ENCODE results near the gene PMM2. TPM values are rescaled to one million over a fixed set of nuclear protein-coding genes. Genes with fewer than 3 reads are reported as not detected.
"Not testable (repeated sequence)": the region's sequence is repeated elsewhere in the genome, so short reads cannot be mapped to it uniquely, and the experiment has no call there.

PMM2 gene
- total and polyA plus RNA-seq, 5 donors from 2014 or later, result 20.1 to 33.9 (median 20.4) TPM

DNA sequence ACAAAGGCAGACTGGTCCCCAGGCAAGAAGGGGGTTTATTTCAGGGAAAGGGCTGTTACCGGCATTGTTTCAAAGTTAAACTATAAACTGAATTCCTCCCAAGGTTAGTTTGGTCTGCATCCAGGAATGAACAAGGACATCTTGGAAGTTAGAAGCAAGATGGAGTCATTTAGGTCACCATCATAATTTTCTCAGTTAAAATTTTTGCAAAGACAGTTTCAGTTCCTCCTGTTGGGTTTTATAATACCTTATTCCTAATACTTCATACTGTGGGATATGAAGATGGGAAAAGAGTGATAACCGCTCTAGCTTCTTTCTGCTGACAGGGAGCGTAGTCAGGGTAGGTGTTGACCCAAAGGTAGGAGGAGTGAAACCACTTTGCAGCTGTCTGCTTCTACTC lies 24.8 kb downstream of the PMM2 start:
- Histone ChIP-seq H3K4me1 (ENCODE audit: control insufficient read depth, insufficient read depth, low read length, poor library complexity, severe bottlenecking) (peaks cover 2% of the 10 kb centered on the region), H3K9me3 (ENCODE audit: control insufficient read depth in 2 of 2, low read length in 2 of 2) (no peaks in the 10 kb centered on the region), H3K27ac (ENCODE audit: insufficient read depth, low read length, poor library complexity, severe bottlenecking) (no peak overlapping the region), H3K27me3 (ENCODE audit: control insufficient read depth, insufficient read depth, low read length) (no peaks in the 10 kb centered on the region), H3K36me3 (ENCODE audit: control insufficient read depth, insufficient read depth, low read length) (peaks cover 15% of the 10 kb centered on the region), H3K4me3 (ENCODE audit: low read depth, low read length) (no peak overlapping the region)
- peak overlapping the region in 1 of 3 donors; percentile 80 for H3K27ac Mint-ChIP-seq
- H3K27me3 Mint-ChIP-seq, result no peaks in the 10 kb centered on the region
- no peaks in the 10 kb centered on the region for H3K9me3 Mint-ChIP-seq
- peaks cover 24% of the 10 kb centered on the region for H3K36me3 Mint-ChIP-seq
- ATAC-seq (ENCODE audit: low read depth in 2 of 2), result no peak
- H3K4me1 Mint-ChIP-seq, result peaks cover 10 to 16% (median 13%) of the 10 kb centered on the region in 4 donors
- no peak overlapping the region for H3K4me3 Mint-ChIP-seq
- DNase-seq, result no peak

DNA sequence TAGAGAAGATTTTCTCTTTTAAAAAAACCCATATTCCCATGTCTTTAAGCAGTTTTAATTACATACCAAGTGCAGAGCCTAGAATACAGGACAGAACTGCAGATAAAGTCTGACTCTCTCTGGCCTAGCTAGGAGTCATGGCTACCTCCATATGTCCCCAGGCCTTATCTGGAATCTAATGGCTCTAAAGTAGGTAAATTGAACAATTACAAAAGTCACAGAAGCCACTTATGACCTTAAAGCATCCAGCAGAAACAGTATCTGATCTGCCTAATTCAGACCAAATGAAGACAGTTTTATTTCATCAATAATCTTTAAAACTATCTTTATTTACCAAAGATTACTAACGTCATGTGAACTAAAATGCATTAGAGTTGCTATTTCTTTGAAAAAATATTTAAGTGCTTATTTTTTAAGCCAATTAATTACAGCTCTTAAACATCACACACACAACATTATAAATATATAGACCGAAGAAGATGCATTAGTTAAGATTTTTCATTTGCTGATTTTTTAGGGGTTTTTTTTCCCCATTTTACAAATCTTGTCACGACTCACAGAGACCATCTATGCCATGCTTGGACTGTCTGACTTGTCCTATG lies 28.7 kb downstream of the PMM2 start:
- H3K36me3 ChIP-seq (ENCODE audit: control insufficient read depth, insufficient read depth, low read length), result peaks cover 12% of the 10 kb centered on the region
- Mint-ChIP-seq H3K27ac (no peak overlapping the region), H3K36me3 (peaks cover 28% of the 10 kb centered on the region), H3K9me3 (no peaks in the 10 kb centered on the region), H3K4me3 (no peak overlapping the region), H3K27me3 (no peaks in the 10 kb centered on the region), H3K4me1 (peaks cover 9 to 10% (median 9%) of the 10 kb centered on the region in 4 donors)
- no peaks in the 10 kb centered on the region for H3K4me1 ChIP-seq (ENCODE audit: control insufficient read depth, insufficient read depth, low read length, poor library complexity, severe bottlenecking)
- DNase-seq, result no peak
- H3K27me3 ChIP-seq (ENCODE audit: control insufficient read depth, insufficient read depth, low read length), result no peaks in the 10 kb centered on the region
- no peak overlapping the region for H3K4me3 ChIP-seq (ENCODE audit: low read depth, low read length)
- no peak overlapping the region for H3K27ac ChIP-seq (ENCODE audit: insufficient read depth, low read length, poor library complexity, severe bottlenecking)
- ATAC-seq (ENCODE audit: low read depth in 2 of 2), result no peak
- no peaks in the 10 kb centered on the region for H3K9me3 ChIP-seq (ENCODE audit: control insufficient read depth in 2 of 2, low read length in 2 of 2)

GRCh38 chr16:8828541-8829165 lies 31.0 kb downstream of the PMM2 start:
- H3K4me1 ChIP-seq (ENCODE audit: control insufficient read depth, insufficient read depth, low read length, poor library complexity, severe bottlenecking), result no peaks in the 10 kb centered on the region
- H3K27me3 Mint-ChIP-seq, result no peaks in the 10 kb centered on the region
- no peaks in the 10 kb centered on the region for H3K9me3 ChIP-seq (ENCODE audit: control insufficient read depth in 2 of 2, low read length in 2 of 2)
- no peaks in the 10 kb centered on the region for H3K9me3 Mint-ChIP-seq
- no peak overlapping the region for H3K4me3 Mint-ChIP-seq
- peak overlapping the region in 1 of 3 donors; percentile 17 for H3K27ac Mint-ChIP-seq
- peaks cover 26% of the 10 kb centered on the region for H3K36me3 Mint-ChIP-seq
- H3K4me1 Mint-ChIP-seq, result peaks cover 5 to 12% (median 12%) of the 10 kb centered on the region in 4 donors
- DNase-seq (no peak), ATAC-seq (ENCODE audit: low read depth in 2 of 2) (no peak)
- no peaks in the 10 kb centered on the region for H3K27me3 ChIP-seq (ENCODE audit: control insufficient read depth, insufficient read depth, low read length)
- H3K27ac ChIP-seq (ENCODE audit: insufficient read depth, low read length, poor library complexity, severe bottlenecking), result no peak overlapping the region
- peaks cover 9% of the 10 kb centered on the region for H3K36me3 ChIP-seq (ENCODE audit: control insufficient read depth, insufficient read depth, low read length)
- H3K4me3 ChIP-seq (ENCODE audit: low read depth, low read length), result no peak overlapping the region

GRCh38 chr16:8831450-8831849 lies 33.8 kb downstream of the PMM2 start:
- no peak overlapping the region for H3K4me3 Mint-ChIP-seq
- H3K4me1 ChIP-seq (ENCODE audit: control insufficient read depth, insufficient read depth, low read length, poor library complexity, severe bottlenecking), result no peaks in the 10 kb centered on the region
- no peaks in the 10 kb centered on the region for H3K27me3 ChIP-seq (ENCODE audit: control insufficient read depth, insufficient read depth, low read length)
- no peak overlapping the region for H3K4me3 ChIP-seq (ENCODE audit: low read depth, low read length)
- peaks cover under 1 to 15% (median 10%) of the 10 kb centered on the region in 4 donors for H3K4me1 Mint-ChIP-seq
- H3K36me3 ChIP-seq (ENCODE audit: control insufficient read depth, insufficient read depth, low read length), result peaks cover 9% of the 10 kb centered on the region
- peak overlapping the region in 1 of 3 donors; percentile 47 for H3K27ac Mint-ChIP-seq
- peaks cover 22% of the 10 kb centered on the region for H3K36me3 Mint-ChIP-seq
- ATAC-seq (ENCODE audit: low read depth in 2 of 2) (no peak), DNase-seq (no peak)
- no peaks in the 10 kb centered on the region for H3K27me3 Mint-ChIP-seq
- no peaks in the 10 kb centered on the region for H3K9me3 Mint-ChIP-seq
- H3K9me3 ChIP-seq (ENCODE audit: control insufficient read depth in 2 of 2, low read length in 2 of 2), result no peaks in the 10 kb centered on the region
- H3K27ac ChIP-seq (ENCODE audit: insufficient read depth, low read length, poor library complexity, severe bottlenecking), result no peak overlapping the region

- ATAC-seq (ENCODE audit: low read depth in 2 of 2), result no peak
- no peaks in the 10 kb centered on the region for H3K4me1 ChIP-seq (ENCODE audit: control insufficient read depth, insufficient read depth, low read length, poor library complexity, severe bottlenecking)
- H3K4me1 Mint-ChIP-seq, result peaks cover 0 to 14% (median 9%) of the 10 kb centered on the region in 4 donors
- H3K4me3 Mint-ChIP-seq, result no peak overlapping the region
- H3K9me3 Mint-ChIP-seq, result no peaks in the 10 kb centered on the region
- no peaks in the 10 kb centered on the region for H3K9me3 ChIP-seq (ENCODE audit: control insufficient read depth in 2 of 2, low read length in 2 of 2)
- no peaks in the 10 kb centered on the region for H3K27me3 ChIP-seq (ENCODE audit: control insufficient read depth, insufficient read depth, low read length)
- H3K27me3 Mint-ChIP-seq, result no peaks in the 10 kb centered on the region
- peak overlapping the region in 1 of 3 donors; percentile 52 for H3K27ac Mint-ChIP-seq
- no peak overlapping the region for H3K27ac ChIP-seq (ENCODE audit: insufficient read depth, low read length, poor library complexity, severe bottlenecking)
- no peak overlapping the region for H3K4me3 ChIP-seq (ENCODE audit: low read depth, low read length)
- H3K36me3 ChIP-seq (ENCODE audit: control insufficient read depth, insufficient read depth, low read length), result peaks cover 9% of the 10 kb centered on the region
- peaks cover 22% of the 10 kb centered on the region for H3K36me3 Mint-ChIP-seq
- DNase-seq, result no peak
Observed at GRCh38 chr16:8831871-8832716, 34.5 kb downstream of the PMM2 start.

DNA sequence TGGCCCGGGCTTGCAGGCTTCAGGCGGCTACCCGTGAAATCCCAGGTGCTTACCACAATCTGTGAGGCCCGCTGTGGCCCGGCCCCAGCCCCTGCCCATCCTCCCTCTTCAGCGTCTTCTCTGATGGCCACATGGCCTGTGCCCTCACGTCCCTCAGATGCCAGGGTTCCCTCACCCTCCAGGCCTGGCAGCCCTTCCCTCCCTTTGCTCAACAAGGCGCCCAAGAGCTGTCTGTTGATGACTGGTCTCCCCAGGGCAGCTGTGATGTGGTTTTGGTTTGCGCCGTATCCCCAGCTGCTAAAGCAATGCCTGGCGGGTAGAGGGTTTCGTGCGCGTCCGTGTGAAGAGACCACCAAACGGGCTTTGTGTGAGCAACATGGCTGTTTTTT lies 35.1 kb downstream of the PMM2 start:
- DNase-seq (no peak), ATAC-seq (ENCODE audit: low read depth in 2 of 2) (no peak)
- Histone ChIP-seq H3K36me3 (ENCODE audit: control insufficient read depth, insufficient read depth, low read length) (peaks cover 9% of the 10 kb centered on the region), H3K4me3 (ENCODE audit: low read depth, low read length) (no peak overlapping the region), H3K27me3 (ENCODE audit: control insufficient read depth, insufficient read depth, low read length) (no peaks in the 10 kb centered on the region), H3K4me1 (ENCODE audit: control insufficient read depth, insufficient read depth, low read length, poor library complexity, severe bottlenecking) (no peaks in the 10 kb centered on the region), H3K27ac (ENCODE audit: insufficient read depth, low read length, poor library complexity, severe bottlenecking) (no peak overlapping the region), H3K9me3 (ENCODE audit: control insufficient read depth in 2 of 2, low read length in 2 of 2) (no peaks in the 10 kb centered on the region)
- H3K27ac Mint-ChIP-seq, result peak overlapping the region in 2 of 3 donors; percentile 52 to 62
- H3K36me3 Mint-ChIP-seq, result peaks cover 22% of the 10 kb centered on the region
- no peaks in the 10 kb centered on the region for H3K9me3 Mint-ChIP-seq
- peaks cover 0 to 14% (median 9%) of the 10 kb centered on the region in 4 donors for H3K4me1 Mint-ChIP-seq
- H3K4me3 Mint-ChIP-seq, result no peak overlapping the region
- no peaks in the 10 kb centered on the region for H3K27me3 Mint-ChIP-seq

DNA sequence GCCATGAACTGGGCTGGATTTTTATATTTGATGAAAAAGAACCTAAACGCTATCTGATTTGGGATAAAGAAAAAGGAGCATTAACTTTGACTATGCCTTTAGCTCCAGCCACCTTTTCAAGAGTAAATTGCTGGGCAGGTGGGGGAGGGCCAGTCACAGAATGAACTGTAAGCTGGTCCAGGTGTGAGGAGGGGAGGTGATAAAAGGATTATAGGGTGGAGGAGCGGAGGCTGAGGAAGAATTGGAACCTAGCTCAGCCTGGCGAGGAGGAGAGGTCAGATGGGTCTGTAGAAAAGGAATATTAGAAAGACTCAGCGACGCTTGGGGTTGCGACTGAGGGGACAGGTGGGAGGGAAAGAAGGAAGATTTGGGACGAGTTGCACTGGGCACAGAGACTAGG lies 39.2 kb downstream of the PMM2 start:
- DNase-seq; H3K27me3 Mint-ChIP-seq; H3K36me3 ChIP-seq (ENCODE audit: control insufficient read depth, insufficient read depth, low read length); H3K4me1 ChIP-seq (ENCODE audit: control insufficient read depth, insufficient read depth, low read length, poor library complexity, severe bottlenecking); H3K27ac Mint-ChIP-seq; ATAC-seq (ENCODE audit: low read depth in 2 of 2); H3K9me3 Mint-ChIP-seq; H3K27ac ChIP-seq (ENCODE audit: insufficient read depth, low read length, poor library complexity, severe bottlenecking); H3K4me3 ChIP-seq (ENCODE audit: low read depth, low read length); H3K27me3 ChIP-seq (ENCODE audit: control insufficient read depth, insufficient read depth, low read length); H3K9me3 ChIP-seq (ENCODE audit: control insufficient read depth in 2 of 2, low read length in 2 of 2); H3K4me3 Mint-ChIP-seq; H3K36me3 Mint-ChIP-seq: not testable (repeated sequence)
- peaks cover 0 to 11% (median 9%) of the 10 kb centered on the region in 4 donors for H3K4me1 Mint-ChIP-seq

All from CD4-positive, CD25-positive, alpha-beta regulatory T cell (primary cell).